Stimulated activated CD4-positive, alpha-beta T cell treated with anti-CD3 and anti-CD28 coated beads, Interleukin-1b, Interleukin-23, amount 100 ng/mL, for 1 hour (primary cell): Measurements from ENCODE around the gene NKG7.

ENCODE experiments used
- DNase-seq, 2 donors: peaks; one replicate each; pipeline ENCODE4 v3.0.0-alpha.2; 2020; ENCODE audit warnings: low read depth in 2 of 2

Gene NKG7

GRCh38 chr19:51337861-51338562, 34.4 kb downstream of the NKG7 start:
- no peak for DNase-seq

- no peak for DNase-seq
Measured at GRCh38 chr19:51337141-51337860, 35.2 kb downstream of the NKG7 start.

GRCh38 chr19:51333836-51334460, 38.5 kb downstream of the NKG7 start:
- no peak for DNase-seq

GRCh38 chr19:51331716-51332115, 40.7 kb downstream of the NKG7 start:
- no peak for DNase-seq

GRCh38 chr19:51331193-51331592, 41.3 kb downstream of the NKG7 start:
- no peak for DNase-seq

GRCh38 chr19:51330366-51330765, 42.1 kb downstream of the NKG7 start:
- no peak for DNase-seq

GRCh38 chr19:51329411-51329810, 43.0 kb downstream of the NKG7 start:
- no peak for DNase-seq

- DNase-seq = peak in 1 of 2 donors; percentile 25
Measured at GRCh38 chr19:51327066-51328001, 45.1 kb downstream of the NKG7 start.

- DNase-seq = no peak
Measured at GRCh38 chr19:51326216-51327065, 46.0 kb downstream of the NKG7 start.

GRCh38 chr19:51325161-51325976, 47.1 kb downstream of the NKG7 start:
- no peak for DNase-seq

GRCh38 chr19:51324167-51324481, 48.3 kb downstream of the NKG7 start:
- no peak for DNase-seq

- DNase-seq = no peak
Measured at GRCh38 chr19:51323481-51324166, 48.8 kb downstream of the NKG7 start.

GRCh38 chr19:51321799-51322198, 50.7 kb downstream of the NKG7 start:
- DNase-seq = no peak
